ENCODE data around the gene ZNF628.

Gene ZNF628

DNA sequence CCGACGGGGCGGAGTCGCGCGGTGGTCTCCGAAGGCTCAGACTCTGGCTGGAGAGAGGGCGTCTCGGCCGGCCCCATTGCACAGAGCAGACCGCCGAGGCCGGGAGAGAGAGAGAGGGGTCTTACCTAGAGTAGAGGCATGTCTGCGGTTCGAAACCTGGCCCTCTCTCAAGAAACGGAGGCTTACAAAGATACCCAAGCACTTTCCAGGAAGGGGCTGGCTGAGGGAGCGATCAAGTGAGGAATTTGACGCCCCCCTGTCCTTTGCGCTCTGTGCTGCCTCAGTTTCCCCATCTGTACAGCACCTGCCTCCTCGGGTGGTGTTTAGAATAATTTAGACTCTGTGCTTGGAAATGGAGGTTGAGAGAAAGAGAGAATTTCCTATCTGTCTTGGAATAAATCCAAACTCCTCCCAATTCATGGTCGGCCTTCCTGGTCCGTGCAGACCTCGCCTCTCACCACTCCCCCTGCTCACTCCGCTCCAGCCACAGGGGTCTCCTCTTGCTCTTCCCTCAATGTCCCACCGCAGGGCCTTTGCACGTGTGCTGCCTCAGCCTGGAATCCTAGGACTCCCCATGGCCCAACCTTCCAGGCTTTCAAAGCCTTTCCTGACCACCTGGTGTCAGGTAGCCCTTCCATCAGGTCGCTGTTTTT is 14.3 kb upstream of the ZNF628 start:
- no peak for ATAC-seq
- TF ChIP-seq, protein P1, sequence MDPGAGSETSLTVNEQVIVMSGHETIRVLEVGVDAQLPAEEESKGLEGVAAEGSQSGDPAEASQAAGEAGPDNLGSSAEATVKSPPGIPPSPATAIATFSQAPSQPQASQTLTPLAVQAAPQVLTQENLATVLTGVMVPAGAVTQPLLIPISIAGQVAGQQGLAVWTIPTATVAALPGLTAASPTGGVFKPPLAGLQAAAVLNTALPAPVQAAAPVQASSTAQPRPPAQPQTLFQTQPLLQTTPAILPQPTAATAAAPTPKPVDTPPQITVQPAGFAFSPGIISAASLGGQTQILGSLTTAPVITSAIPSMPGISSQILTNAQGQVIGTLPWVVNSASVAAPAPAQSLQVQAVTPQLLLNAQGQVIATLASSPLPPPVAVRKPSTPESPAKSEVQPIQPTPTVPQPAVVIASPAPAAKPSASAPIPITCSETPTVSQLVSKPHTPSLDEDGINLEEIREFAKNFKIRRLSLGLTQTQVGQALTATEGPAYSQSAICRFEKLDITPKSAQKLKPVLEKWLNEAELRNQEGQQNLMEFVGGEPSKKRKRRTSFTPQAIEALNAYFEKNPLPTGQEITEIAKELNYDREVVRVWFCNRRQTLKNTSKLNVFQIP (CRISPR knock-in tag; IDR thresholded peaks at IDR 0.05; ENCODE audit: borderline replicate concordance, low read depth): no peak
- TF ChIP-seq ZFP30 (CRISPR knock-in tag; IDR thresholded peaks at IDR 0.05) (0 out of 2 replicates have a peak, but pooled peaks have one; percentile 24), ZNF565 (CRISPR knock-in tag; conservative IDR thresholded peaks at IDR 0.05; ENCODE audit: low read depth) (peak; percentile 57; the same call in 1 of the 2 replicates), TCF4 (CRISPR knock-in tag; IDR thresholded peaks at IDR 0.05; ENCODE audit: borderline replicate concordance) (no peak), ZNF8 (CRISPR knock-in tag; IDR thresholded peaks at IDR 0.05) (no peak), ESRRG (CRISPR knock-in tag; IDR thresholded peaks at IDR 0.05) (no peak), ZC3H10 (CRISPR knock-in tag; IDR thresholded peaks at IDR 0.05) (no peak)

- no peak for ATAC-seq
- TF ChIP-seq, protein P2, sequence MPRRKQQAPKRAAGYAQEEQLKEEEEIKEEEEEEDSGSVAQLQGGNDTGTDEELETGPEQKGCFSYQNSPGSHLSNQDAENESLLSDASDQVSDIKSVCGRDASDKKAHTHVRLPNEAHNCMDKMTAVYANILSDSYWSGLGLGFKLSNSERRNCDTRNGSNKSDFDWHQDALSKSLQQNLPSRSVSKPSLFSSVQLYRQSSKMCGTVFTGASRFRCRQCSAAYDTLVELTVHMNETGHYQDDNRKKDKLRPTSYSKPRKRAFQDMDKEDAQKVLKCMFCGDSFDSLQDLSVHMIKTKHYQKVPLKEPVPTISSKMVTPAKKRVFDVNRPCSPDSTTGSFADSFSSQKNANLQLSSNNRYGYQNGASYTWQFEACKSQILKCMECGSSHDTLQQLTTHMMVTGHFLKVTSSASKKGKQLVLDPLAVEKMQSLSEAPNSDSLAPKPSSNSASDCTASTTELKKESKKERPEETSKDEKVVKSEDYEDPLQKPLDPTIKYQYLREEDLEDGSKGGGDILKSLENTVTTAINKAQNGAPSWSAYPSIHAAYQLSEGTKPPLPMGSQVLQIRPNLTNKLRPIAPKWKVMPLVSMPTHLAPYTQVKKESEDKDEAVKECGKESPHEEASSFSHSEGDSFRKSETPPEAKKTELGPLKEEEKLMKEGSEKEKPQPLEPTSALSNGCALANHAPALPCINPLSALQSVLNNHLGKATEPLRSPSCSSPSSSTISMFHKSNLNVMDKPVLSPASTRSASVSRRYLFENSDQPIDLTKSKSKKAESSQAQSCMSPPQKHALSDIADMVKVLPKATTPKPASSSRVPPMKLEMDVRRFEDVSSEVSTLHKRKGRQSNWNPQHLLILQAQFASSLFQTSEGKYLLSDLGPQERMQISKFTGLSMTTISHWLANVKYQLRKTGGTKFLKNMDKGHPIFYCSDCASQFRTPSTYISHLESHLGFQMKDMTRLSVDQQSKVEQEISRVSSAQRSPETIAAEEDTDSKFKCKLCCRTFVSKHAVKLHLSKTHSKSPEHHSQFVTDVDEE (CRISPR knock-in tag; IDR thresholded peaks at IDR 0.05): no peak
- no peak for TF ChIP-seq ZFP3 (CRISPR knock-in tag; IDR thresholded peaks at IDR 0.05)
- no peak for TF ChIP-seq ESRRG (CRISPR knock-in tag; IDR thresholded peaks at IDR 0.05)
- TF ChIP-seq ZFP30 (CRISPR knock-in tag; IDR thresholded peaks at IDR 0.05): no peak
- TF ChIP-seq ZNF70 (CRISPR knock-in tag; IDR thresholded peaks at IDR 0.05): no peak
- no peak for TF ChIP-seq ZNF565 (CRISPR knock-in tag; conservative IDR thresholded peaks at IDR 0.05; ENCODE audit: low read depth)
- TF ChIP-seq, protein P1 (CRISPR knock-in tag; IDR thresholded peaks at IDR 0.05; ENCODE audit: borderline replicate concordance, low read depth): no peak
- no peak for TF ChIP-seq TCF4 (CRISPR knock-in tag; IDR thresholded peaks at IDR 0.05; ENCODE audit: borderline replicate concordance)
- TF ChIP-seq RARB (CRISPR knock-in tag; IDR thresholded peaks at IDR 0.05): no peak
- TF ChIP-seq OSR1 (CRISPR knock-in tag; IDR thresholded peaks at IDR 0.05): no peak
- TF ChIP-seq GLIS3 (CRISPR knock-in tag; IDR thresholded peaks at IDR 0.05): no peak
- no peak for TF ChIP-seq ARNTL (CRISPR knock-in tag; IDR thresholded peaks at IDR 0.05; ENCODE audit: borderline replicate concordance, low read depth)
Observed at GRCh38 chr19:55462722-55463121, 13.7 kb upstream of the ZNF628 start.

DNA sequence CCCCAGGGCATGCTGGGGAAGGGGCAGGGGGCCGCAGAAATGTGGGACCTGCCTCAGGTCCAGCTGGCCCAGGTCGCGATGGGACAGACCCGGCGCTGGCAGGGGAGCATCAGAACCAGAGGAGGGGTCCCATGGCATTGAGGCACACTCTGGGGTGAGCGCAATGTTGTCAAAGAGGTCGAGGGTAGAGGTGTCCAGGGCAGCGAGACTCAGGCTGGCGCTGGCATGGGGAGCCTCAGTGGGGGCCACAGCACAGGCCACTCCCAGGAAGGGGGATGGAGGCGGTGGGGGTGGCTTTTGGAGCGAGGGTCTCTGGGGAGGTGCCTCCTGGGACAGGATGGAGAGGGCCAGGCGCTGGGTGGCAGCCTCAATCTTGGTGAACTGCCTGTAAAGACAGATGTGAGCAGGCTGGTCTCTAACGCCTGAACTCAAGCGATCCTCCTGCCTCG is 12.8 kb upstream of the ZNF628 start:
- no peak for ATAC-seq
- TF ChIP-seq ZNF565 (CRISPR knock-in tag; conservative IDR thresholded peaks at IDR 0.05; ENCODE audit: low read depth) (no peak), TCF4 (CRISPR knock-in tag; IDR thresholded peaks at IDR 0.05; ENCODE audit: borderline replicate concordance) (no peak), OSR1 (CRISPR knock-in tag; IDR thresholded peaks at IDR 0.05) (no peak), BACH2 (CRISPR knock-in tag; IDR thresholded peaks at IDR 0.05; ENCODE audit: borderline replicate concordance) (no peak), GLIS3 (CRISPR knock-in tag; IDR thresholded peaks at IDR 0.05) (no peak), ZC3H10 (CRISPR knock-in tag; IDR thresholded peaks at IDR 0.05) (no peak), ZFP3 (CRISPR knock-in tag; IDR thresholded peaks at IDR 0.05) (no peak)
- TF ChIP-seq, protein P2 (CRISPR knock-in tag; IDR thresholded peaks at IDR 0.05): no peak

GRCh38 chr19:55464039-55464661 is 12.3 kb upstream of the ZNF628 start:
- ATAC-seq: no peak
- TF ChIP-seq OSR1 (CRISPR knock-in tag; IDR thresholded peaks at IDR 0.05) (no peak), ARNTL (CRISPR knock-in tag; IDR thresholded peaks at IDR 0.05; ENCODE audit: borderline replicate concordance, low read depth) (no peak), CSRNP3 (CRISPR knock-in tag; IDR thresholded peaks at IDR 0.05) (no peak), ESRRG (CRISPR knock-in tag; IDR thresholded peaks at IDR 0.05) (no peak)
- TF ChIP-seq, protein P2 (CRISPR knock-in tag; IDR thresholded peaks at IDR 0.05): no peak
- TF ChIP-seq, protein P1 (CRISPR knock-in tag; IDR thresholded peaks at IDR 0.05; ENCODE audit: borderline replicate concordance, low read depth): no peak

Measured in SK-N-SH treated with all-trans-retinoic acid at 6 μM for 48 hours (cell line).